GM12892 (cell line): ENCODE measurements around the gene GABRG3.

Experiments used
- POLR2A ChIP-seq: IDR thresholded peaks from 2 replicates; pipeline ENCODE4 v1.6.1; 2011; ENCODE audit warnings: low read depth, low read length, control low read depth
- POLR2AphosphoS5 ChIP-seq: IDR thresholded peaks from 2 replicates; pipeline ENCODE4 v1.6.1; 2011; ENCODE audit warnings: low read depth, low read length, control low read depth

- TF ChIP-seq POLR2A (no peak), POLR2AphosphoS5 (no peak)
Observed at GRCh38 chr15:27043770-27044169, 72.8 kb downstream of the GABRG3 start.
